Ascending aorta (tissue), 2 donors: ENCODE data around the gene AKR1A1. TPM values are rescaled to one million over a fixed set of nuclear protein-coding genes. Genes with fewer than 3 reads are reported as not detected.

Source experiments
- DNase-seq, 2 donors: peaks; one replicate each; pipeline ENCODE4 v3.0.0-alpha.2; 2019; ENCODE audit warnings: low spot score in 2 of 2
- H3K27ac ChIP-seq, 2 donors: fragments of 200-600 bp; sonication (generic); one replicate each; pipeline ENCODE4 v1.5.1; 2016 to 2017; ENCODE audit warnings: mild to moderate bottlenecking in 1 of 2
- H3K27me3 ChIP-seq: fragments of 200-600 bp; sonication (generic); one replicate; pipeline ENCODE4 v1.5.1; 2017
- H3K36me3 ChIP-seq, 2 donors: fragments of 200-600 bp; sonication (generic); one replicate each; pipeline ENCODE4 v1.5.1; 2016
- H3K4me1 ChIP-seq, 2 donors: fragments of 200-600 bp; sonication (generic); one replicate each; pipeline ENCODE4 v1.5.1; 2016 to 2017; ENCODE audit warnings: mild to moderate bottlenecking in 1 of 2
- H3K4me3 ChIP-seq, 2 donors: fragments of 200-600 bp; sonication (generic); one replicate each; pipeline ENCODE4 v1.5.1; 2016 to 2017; ENCODE audit warnings: mild to moderate bottlenecking in 1 of 2
- H3K9me3 ChIP-seq, 2 donors: fragments of 200-600 bp; sonication (generic); one replicate each; pipeline ENCODE4 v1.5.1; 2016
- intact Hi-C: fragments of 100-400 bp; cut with DNase I; formaldehyde crosslinking; loops from one replicate; pipeline ENCODE4 v1.15.1; 2023
- total RNA-seq: library from RNA; depleted of rRNA; stranded (reverse); fragments of >200 nt; gene quantifications from one replicate; pipeline ENCODE4 v1.1.0, GENCODE V29; 2016
- TF ChIP-seq, protein P1 (sequence below), 3 experiments: fragments of 200-600 bp in 2 of 3; fragments of 450-650 bp in 1 of 3; sonication (generic) in 2 of 3; IDR thresholded peaks; one replicate each; pipeline ENCODE4 v1.5.1; 2016 to 2019; ENCODE audit warnings: antibody characterized with exemption in 3 of 3, mild to moderate bottlenecking in 1 of 3, moderate library complexity in 1 of 3

Gene AKR1A1
- total RNA-seq, 1 donor from 2014 or later = 77.5 TPM

DNA sequence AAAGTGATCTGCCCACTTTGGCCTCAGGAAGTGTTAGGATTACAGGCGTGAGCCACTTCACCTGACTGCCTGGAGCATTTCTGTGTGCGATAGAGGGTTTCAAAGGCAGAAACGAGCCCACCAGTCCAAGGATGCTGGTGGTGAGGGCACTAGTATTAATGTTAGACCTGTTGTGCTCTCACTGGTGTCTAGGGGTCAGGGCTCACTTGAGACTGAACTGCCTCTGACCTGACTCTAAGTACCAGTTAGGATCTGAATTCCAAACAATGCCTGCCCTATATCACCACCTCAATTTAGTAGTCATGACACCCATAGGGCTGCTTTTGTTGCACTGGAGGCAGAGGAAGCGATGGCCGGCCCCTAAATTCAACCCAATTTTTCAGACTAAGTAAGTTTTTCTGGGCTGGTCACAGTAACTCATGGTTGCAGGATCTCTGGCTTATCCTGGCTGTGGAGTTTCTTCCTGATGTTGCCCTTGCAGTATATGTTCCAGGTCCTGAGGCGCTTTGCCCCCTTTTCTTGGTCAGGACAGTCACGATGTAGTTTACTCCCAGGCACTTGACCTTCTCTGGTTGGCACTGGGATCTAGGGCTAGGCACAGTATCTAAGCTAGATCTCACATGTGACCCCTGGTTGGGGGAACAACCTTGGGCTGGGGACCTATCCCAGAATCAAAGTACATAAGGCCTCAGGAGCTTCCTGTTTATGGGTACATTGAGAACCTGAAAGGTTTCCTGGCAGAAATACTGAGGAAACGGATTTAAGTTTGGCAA lies 68.7 kb downstream of the AKR1A1 start:
- H3K36me3 ChIP-seq = peaks cover 34 to 47% of the 10 kb centered on the region in 2 donors
- H3K27ac ChIP-seq = peak overlapping the region; percentile 33 to 62
- DNase-seq = no peak
- intact Hi-C loops = no loop called here
- H3K27me3 ChIP-seq = no peaks in the 10 kb centered on the region
- TF ChIP-seq, protein P1, sequence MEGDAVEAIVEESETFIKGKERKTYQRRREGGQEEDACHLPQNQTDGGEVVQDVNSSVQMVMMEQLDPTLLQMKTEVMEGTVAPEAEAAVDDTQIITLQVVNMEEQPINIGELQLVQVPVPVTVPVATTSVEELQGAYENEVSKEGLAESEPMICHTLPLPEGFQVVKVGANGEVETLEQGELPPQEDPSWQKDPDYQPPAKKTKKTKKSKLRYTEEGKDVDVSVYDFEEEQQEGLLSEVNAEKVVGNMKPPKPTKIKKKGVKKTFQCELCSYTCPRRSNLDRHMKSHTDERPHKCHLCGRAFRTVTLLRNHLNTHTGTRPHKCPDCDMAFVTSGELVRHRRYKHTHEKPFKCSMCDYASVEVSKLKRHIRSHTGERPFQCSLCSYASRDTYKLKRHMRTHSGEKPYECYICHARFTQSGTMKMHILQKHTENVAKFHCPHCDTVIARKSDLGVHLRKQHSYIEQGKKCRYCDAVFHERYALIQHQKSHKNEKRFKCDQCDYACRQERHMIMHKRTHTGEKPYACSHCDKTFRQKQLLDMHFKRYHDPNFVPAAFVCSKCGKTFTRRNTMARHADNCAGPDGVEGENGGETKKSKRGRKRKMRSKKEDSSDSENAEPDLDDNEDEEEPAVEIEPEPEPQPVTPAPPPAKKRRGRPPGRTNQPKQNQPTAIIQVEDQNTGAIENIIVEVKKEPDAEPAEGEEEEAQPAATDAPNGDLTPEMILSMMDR (IDR thresholded peaks at IDR 0.05) = no peak
- peaks cover 0 to 3% of the 10 kb centered on the region in 2 donors for H3K4me1 ChIP-seq
- H3K9me3 ChIP-seq = no peaks in the 10 kb centered on the region
- no peak overlapping the region for H3K4me3 ChIP-seq

Other genes with a start within 250 kb of the AKR1A1 start
- not detected for gene HPDL, start 223.9 kb upstream of the AKR1A1 start, total RNA-seq
- gene TOE1, start 210.7 kb upstream of the AKR1A1 start, total RNA-seq = 6.9 TPM
- 1.8 TPM for gene MUTYH, start 210.4 kb upstream of the AKR1A1 start, total RNA-seq
- 0.32 TPM for gene TESK2, start 59.7 kb upstream of the AKR1A1 start, total RNA-seq
- gene CCDC163, start 50.8 kb upstream of the AKR1A1 start, total RNA-seq = not detected
- 3.6 TPM for gene MMACHC, start 50.5 kb upstream of the AKR1A1 start, total RNA-seq
- 245 TPM for gene PRDX1, start 28.9 kb upstream of the AKR1A1 start, total RNA-seq
- gene NASP, start 33.2 kb downstream of the AKR1A1 start, total RNA-seq = 49.1 TPM
- gene CCDC17, start 73.2 kb downstream of the AKR1A1 start, total RNA-seq = not detected
- gene GPBP1L1, start 135.7 kb downstream of the AKR1A1 start, total RNA-seq = 161 TPM
- 8.3 TPM for gene TMEM69, start 137.4 kb downstream of the AKR1A1 start, total RNA-seq
- gene IPP, start 199.8 kb downstream of the AKR1A1 start, total RNA-seq = 5.5 TPM